ENCODE measurements around the gene GSG1L2. TPM values are rescaled to one million over a fixed set of nuclear protein-coding genes. Genes with fewer than 3 reads are reported as not detected.

The GSG1L2 gene
- total and polyA plus RNA-seq, 2 of the 4 experiments (the other 2 are of a cell fraction), result not detected

- dilution Hi-C loops (cut with HindIII; ENCODE audit: low sequenced_read_pairs, unreplicated experiment) (no loop called here), intact Hi-C loops (cut with micrococcal nuclease) (no loop called here), in situ Hi-C loops (cut with MboI; ENCODE audit: low sequenced_read_pairs) (no loop called here)
- no peak overlapping the region for H3K4me2 ChIP-seq (ENCODE audit: low read depth, low read length)
- no peak overlapping the region for H4K5ac ChIP-seq (ENCODE audit: low read depth, low read length)
- no peaks in the 10 kb centered on the region for H4K20me1 ChIP-seq (ENCODE audit: insufficient read depth, low read length)
- no peak overlapping the region for H3K56ac ChIP-seq (ENCODE audit: extremely low read depth, insufficient read depth, low read length)
- H2BK5ac ChIP-seq (ENCODE audit: low read depth, low read length, poor library complexity, severe bottlenecking), result no peak overlapping the region
- H3K4me3 ChIP-seq (ENCODE audit: insufficient read depth, low read depth, low read length), result no peak overlapping the region
- WGBS, 2 experiments (ENCODE audit: extremely low coverage in 2 of 2, insufficient read length in 1 of 2), result 100% methylated on average over 2 of the region's 27 CpGs; no CpG with 5 or more reads in 1 of the 2 experiments
- ChIA-PET CTCF (no interaction called here), POLR2A (ENCODE audit: unreplicated experiment) (no interaction called here)
- ATAC-seq (ENCODE audit: low read depth) (no peak), DNase-seq (no peak)
- H3K4me1 ChIP-seq (ENCODE audit: control insufficient read depth, insufficient read depth, low read length), result no peaks in the 10 kb centered on the region
- H3K9me1 ChIP-seq (ENCODE audit: insufficient read depth, low read length), result no peaks in the 10 kb centered on the region
- H3K36me3 ChIP-seq (ENCODE audit: control insufficient read depth, insufficient read depth, low read length), result no peaks in the 10 kb centered on the region
- no peaks in the 10 kb centered on the region for H3K27me3 ChIP-seq (ENCODE audit: control insufficient read depth, insufficient read depth, low read length)
- no peak overlapping the region for H2AFZ ChIP-seq (replicated peaks; ENCODE audit: low read length, poor library complexity)
- no peak overlapping the region for H3K23ac ChIP-seq (ENCODE audit: low read depth, low read length)
- H3K18ac ChIP-seq (ENCODE audit: low read depth, low read length), result no peak overlapping the region
- TF ChIP-seq CHD1 (IDR thresholded peaks at IDR 0.05; ENCODE audit: low read depth, low read length) (no peak), ELK1 (IDR thresholded peaks at IDR 0.05; ENCODE audit: borderline replicate concordance, low read depth, low read length) (no peak)
- no peak overlapping the region for H2BK15ac ChIP-seq (ENCODE audit: low read depth, low read length)
- H3K27ac ChIP-seq (ENCODE audit: insufficient read depth, low read length), result no peak overlapping the region
- no peak overlapping the region for H3K14ac ChIP-seq (replicated peaks; ENCODE audit: low read depth, low read length)
- H4K8ac ChIP-seq (ENCODE audit: low read depth in 2 of 2, low read length in 2 of 2), result no peak overlapping the region
- H4K91ac ChIP-seq (ENCODE audit: insufficient read depth, low read depth, low read length), result no peak overlapping the region
- BruUV-seq (replicated peaks), result no TSS peak
- H2BK20ac ChIP-seq (ENCODE audit: low read depth, low read length), result no peak overlapping the region
- H2AK5ac ChIP-seq (ENCODE audit: low read depth, low read length), result no peak overlapping the region
- no peak overlapping the region for H2BK120ac ChIP-seq (ENCODE audit: low read depth, low read length)
- H3K4ac ChIP-seq (ENCODE audit: low read depth, low read length), result no peak overlapping the region
- no peak overlapping the region for H3K9ac ChIP-seq (ENCODE audit: low read depth, low read length)
- H3K79me1 ChIP-seq (ENCODE audit: low read depth in 1 of 2, low read length in 2 of 2), result no peaks in the 10 kb centered on the region
- peaks cover 4% of the 10 kb centered on the region; the same call in 1 of the 2 replicates for H3K9me3 ChIP-seq (ENCODE audit: control insufficient read depth, insufficient read depth, low read length)
- H2AK9ac ChIP-seq (replicated peaks; ENCODE audit: low read depth, low read length, poor library complexity), result no peak overlapping the region
Measured at GRCh38 chr17:9771465-9771864, 50.4 kb downstream of the GSG1L2 start.

Data from IMR-90 (cell line).